Measurements from ENCODE around the gene ZNF70. TPM values are rescaled to one million over a fixed set of nuclear protein-coding genes. Genes with fewer than 3 reads are reported as not detected.

ZNF70 gene
- total RNA-seq, 1 donor from 2014 or later, result 1.4 TPM

- no peak for ATAC-seq
Measured at GRCh38 chr22:23690713-23691112, 60.2 kb downstream of the ZNF70 start, which contains the start of gene RGL4. Gene RGL4 (plus strand): TSS chr22:23691013. CDS start chr22:23692031, 1,018 bp downstream.

DNA sequence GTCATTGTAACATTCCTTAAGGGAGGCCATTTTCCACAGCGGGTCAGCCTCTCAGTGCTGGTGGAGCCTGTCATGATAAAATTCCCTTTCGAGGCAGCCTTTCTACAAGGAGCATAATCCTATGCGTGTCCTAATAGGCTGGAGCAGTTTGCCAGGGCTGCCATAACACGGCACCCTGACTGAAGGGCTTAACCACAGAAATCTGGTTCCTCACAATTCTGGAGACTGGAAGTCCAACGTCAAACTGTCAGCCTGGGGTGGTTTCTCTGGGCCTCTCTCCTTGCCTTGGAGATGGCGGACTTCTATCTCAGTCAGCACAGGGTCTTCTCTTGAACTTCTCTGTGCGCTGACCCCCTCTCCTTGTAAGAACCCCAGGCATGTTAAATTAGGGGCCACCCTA lies 61.5 kb downstream of the ZNF70 start:
- ATAC-seq, result no peak

Other genes with a start within 250 kb of the ZNF70 start
- not detected for gene IGLL1, start 170.8 kb downstream of the ZNF70 start, total RNA-seq
- 0.32 TPM for gene DRICH1, start 118.8 kb downstream of the ZNF70 start, total RNA-seq
- gene RGL4, start 60.1 kb downstream of the ZNF70 start, total RNA-seq, result not detected
- 0.84 TPM for gene VPREB3, start 3.3 kb upstream of the ZNF70 start, total RNA-seq
- not detected for gene C22orf15, start 11.9 kb upstream of the ZNF70 start, total RNA-seq
- 124 TPM for gene CHCHD10, start 16.9 kb upstream of the ZNF70 start, total RNA-seq
- 1.7 TPM for gene MMP11, start 21.7 kb upstream of the ZNF70 start, total RNA-seq
- 60.3 TPM for gene SMARCB1, start 35.9 kb upstream of the ZNF70 start, total RNA-seq
- gene DERL3, start 87.9 kb upstream of the ZNF70 start, total RNA-seq, result 1.5 TPM
- gene SLC2A11, start 106.8 kb upstream of the ZNF70 start, total RNA-seq, result 1.2 TPM
- 956 TPM for gene MIF, start 143.3 kb upstream of the ZNF70 start, total RNA-seq
- gene GSTT2B, start 210.1 kb upstream of the ZNF70 start, total RNA-seq, result 6.5 TPM
- 1.7 TPM for gene DDTL, start 215.8 kb upstream of the ZNF70 start, total RNA-seq
- 165 TPM for gene DDT, start 223.3 kb upstream of the ZNF70 start, total RNA-seq
- gene GSTT2, start 229.0 kb upstream of the ZNF70 start, total RNA-seq, result 1.1 TPM

All from esophagus mucosa (tissue), 1 donor.